Putamen (tissue), 1 donor: ENCODE measurements around the gene B4GALT7.
"Not testable (repeated sequence)": the region's sequence is repeated elsewhere in the genome, so short reads cannot be mapped to it uniquely, and the experiment has no call there.

ENCODE experiments used
- DNase-seq: peaks from one replicate; pipeline ENCODE4 v3.0.0-alpha.2; 2016; ENCODE audit warnings: low spot score

B4GALT7 gene

DNA sequence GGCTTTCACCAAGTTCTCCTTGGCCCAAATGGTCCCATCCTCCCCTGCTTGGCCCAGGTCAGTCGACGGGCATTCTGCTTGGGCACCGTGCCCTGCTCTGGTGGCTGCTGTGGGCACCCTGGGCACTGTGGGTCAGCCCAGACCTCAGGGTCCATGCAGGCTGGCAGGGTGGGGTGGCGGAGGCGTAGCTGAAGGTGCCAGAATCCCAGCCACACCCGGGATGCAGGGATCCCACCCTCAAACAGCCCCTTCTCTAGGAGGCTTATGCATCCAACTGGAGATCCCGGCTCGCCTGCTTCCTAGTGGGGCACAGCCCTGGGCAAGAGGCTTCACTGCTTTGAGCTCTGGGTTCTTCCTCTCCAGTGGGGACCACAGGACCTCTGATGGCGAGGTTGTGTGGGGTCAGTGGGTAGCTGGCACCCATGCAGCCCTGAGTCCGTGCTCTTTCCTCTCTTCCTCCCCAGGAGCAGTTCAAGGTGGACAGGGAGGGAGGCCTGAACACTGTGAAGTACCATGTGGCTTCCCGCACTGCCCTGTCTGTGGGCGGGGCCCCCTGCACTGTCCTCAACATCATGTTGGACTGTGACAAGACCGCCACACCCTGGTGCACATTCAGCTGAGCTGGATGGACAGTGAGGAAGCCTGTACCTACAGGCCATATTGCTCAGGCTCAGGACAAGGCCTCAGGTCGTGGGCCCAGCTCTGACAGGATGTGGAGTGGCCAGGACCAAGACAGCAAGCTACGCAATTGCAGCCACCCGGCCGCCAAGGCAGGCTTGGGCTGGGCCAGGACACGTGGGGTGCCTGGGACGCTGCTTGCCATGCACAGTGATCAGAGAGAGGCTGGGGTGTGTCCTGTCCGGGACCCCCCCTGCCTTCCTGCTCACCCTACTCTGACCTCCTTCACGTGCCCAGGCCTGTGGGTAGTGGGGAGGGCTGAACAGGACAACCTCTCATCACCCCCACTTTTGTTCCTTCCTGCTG, 9.4 kb downstream of the B4GALT7 start:
- no peak for DNase-seq

GRCh38 chr5:177610131-177610769, 10.3 kb downstream of the B4GALT7 start:
- no peak for DNase-seq

- no peak for DNase-seq
Observed at GRCh38 chr5:177610770-177611445, 11.0 kb downstream of the B4GALT7 start.

DNA sequence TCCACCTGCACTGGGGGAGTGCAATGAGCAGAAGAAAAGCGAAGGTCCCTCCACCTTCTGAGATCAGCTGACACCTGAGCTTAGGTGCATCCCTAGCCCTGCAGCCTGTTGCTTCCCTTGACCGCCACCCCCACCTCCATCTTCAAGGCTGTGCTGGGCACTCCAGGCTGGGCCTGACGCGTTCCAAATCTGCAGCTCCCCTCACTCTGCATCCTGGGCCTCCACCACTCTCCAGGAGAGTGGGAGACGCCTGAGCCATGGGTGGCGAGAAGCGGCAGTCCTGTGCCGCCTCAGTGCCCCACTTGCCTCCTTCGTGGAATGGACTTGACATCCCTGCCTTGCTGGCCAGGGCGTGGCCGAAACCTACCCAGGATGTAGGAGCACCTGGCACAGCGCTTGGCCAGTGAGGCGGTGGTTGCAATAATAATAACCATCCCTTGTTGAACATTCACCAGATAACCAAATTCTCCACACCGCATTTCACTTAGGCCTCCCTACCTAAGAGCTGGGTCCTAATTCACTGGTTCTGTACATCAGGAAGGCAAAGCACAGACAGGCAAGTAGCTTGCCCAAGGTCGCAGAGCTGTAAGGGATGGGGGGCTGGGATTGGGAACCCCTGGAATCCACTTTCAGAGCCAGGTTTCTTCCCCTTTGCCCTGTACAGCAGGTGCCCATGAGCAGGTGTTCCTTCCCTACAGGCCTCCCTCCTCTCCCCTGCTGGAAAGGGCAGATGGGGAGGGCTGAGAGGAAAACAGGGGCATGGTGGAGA, 11.7 kb downstream of the B4GALT7 start:
- DNase-seq: no peak

DNA sequence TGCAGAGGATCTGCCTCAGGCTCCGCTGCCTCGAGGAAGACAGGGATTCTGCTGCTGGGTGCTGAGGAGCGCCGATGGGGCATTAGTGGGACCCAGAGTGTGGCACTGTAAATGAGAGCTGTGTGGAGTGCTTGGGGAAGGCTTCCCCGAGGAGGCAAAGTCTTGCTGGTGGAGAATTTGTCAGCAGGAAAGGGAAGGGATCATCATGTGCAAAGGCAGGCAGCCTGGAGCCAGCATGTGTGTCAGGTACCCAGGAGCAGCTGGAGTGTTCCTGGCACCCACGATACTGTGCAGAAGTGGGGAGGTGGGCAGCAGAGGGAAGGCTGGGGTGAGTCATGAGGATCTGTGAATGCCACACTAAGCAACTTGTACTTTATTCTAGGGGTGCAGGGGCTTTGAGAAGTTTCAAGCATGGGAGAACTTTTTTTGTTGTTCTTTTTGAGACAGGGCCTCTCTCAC, 12.3 kb downstream of the B4GALT7 start:
- no peak for DNase-seq

DNA sequence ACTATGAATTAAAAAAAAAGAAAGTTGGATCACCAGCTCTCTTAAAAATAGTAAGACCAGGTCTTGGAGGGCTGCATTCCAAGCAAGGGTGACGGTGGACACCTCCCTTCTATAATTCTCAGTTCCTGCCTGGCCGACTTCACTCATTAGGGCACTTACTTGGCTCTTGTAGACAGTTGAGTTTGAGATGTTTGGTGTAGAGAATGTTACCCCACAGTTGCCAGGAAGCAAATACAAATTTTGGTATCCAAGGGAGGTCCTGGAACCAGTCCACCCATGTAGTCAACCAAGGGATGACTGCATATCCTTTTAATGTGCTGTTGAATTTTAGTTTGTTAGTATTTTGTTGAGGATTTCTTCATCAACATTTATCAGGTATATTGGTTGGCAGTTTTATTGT, 20.6 kb downstream of the B4GALT7 start:
- no peak for DNase-seq

GRCh38 chr5:177624172-177624571, 24.2 kb downstream of the B4GALT7 start:
- DNase-seq: not testable (repeated sequence)

DNA sequence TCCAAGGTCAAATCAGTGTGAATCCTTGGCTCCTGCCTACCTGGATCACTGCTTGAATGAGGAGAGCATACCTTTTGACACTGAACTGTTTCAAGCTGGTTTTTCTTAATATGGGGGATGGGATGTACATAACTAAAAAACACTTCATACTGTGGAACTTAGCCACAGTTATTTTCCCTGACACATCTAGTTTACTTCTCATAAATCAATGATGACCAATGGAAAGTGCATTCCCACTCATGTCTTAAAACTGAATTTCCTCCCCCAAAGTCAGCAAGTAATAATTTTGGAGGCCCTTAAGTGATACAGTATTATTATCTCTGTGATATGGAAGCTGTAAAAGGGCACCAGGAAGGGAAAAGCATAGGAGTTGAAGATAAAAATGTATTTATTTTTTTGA, 30.3 kb downstream of the B4GALT7 start:
- not testable (repeated sequence) for DNase-seq

- DNase-seq: not testable (repeated sequence)
Observed at GRCh38 chr5:177634912-177635311, 35.0 kb downstream of the B4GALT7 start.

DNA sequence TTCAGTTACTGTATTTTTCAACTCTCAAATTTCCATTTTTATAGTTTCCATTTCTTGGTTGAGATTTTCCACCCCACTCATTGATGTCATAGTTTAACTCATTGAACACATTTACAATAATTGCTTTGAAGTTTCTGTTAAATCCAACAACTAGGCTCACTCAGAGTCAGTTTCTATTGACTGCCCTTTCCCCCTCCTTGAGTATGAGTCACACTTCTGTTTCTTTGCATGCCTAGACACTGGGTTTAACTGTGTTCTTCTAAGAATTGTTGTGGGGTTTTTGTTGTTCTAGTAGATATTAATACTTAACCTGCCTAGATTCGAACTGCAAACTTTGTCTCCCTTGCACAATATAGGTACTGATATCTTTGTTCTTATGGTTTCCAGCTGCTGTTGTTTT, 45.5 kb downstream of the B4GALT7 start:
- not testable (repeated sequence) for DNase-seq

DNA sequence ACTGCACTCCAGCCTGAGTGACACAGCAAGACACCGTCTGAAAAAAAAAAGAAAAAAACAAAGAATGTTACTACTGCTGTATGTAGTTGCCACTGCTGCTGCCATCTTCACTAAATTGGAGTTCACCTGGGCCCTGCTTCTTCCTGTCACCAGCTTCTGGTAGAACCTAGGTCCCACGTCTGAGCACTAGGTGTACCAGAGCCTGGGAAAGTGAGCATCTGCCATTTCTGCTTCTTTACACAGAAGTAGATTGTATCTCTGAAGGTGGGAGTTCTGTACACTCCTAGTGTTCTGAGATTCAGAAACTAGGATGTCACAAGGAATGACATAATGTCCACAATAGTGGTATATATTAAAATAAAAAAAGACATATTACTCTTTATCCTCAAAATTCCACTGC, 51.3 kb downstream of the B4GALT7 start:
- DNase-seq: not testable (repeated sequence)

GRCh38 chr5:177657846-177658245, 57.9 kb downstream of the B4GALT7 start:
- not testable (repeated sequence) for DNase-seq

GRCh38 chr5:177658542-177658941, 58.6 kb downstream of the B4GALT7 start:
- DNase-seq: not testable (repeated sequence)
